Measurements from ENCODE around the gene XKR7.

Gene XKR7

GRCh38 chr20:32040142-32040953 lies 72.4 kb downstream of the XKR7 start:
- no peak for DNase-seq (ENCODE audit: low read depth, low spot score)

GRCh38 chr20:32045999-32046398 lies 78.0 kb downstream of the XKR7 start:
- no peak for DNase-seq (ENCODE audit: low read depth, low spot score)

GRCh38 chr20:32050324-32050841 lies 82.4 kb downstream of the XKR7 start:
- DNase-seq (ENCODE audit: low read depth, low spot score): no peak

- no peak for DNase-seq (ENCODE audit: low read depth, low spot score)
Measured at GRCh38 chr20:32050851-32051556, 83.1 kb downstream of the XKR7 start.

- no peak for DNase-seq (ENCODE audit: low read depth, low spot score)
Measured at GRCh38 chr20:32051720-32052089, 83.8 kb downstream of the XKR7 start.

- no peak for DNase-seq (ENCODE audit: low read depth, low spot score)
Measured at GRCh38 chr20:32052090-32052777, 84.3 kb downstream of the XKR7 start, which contains the start of gene HCK. HCK (plus strand) TSS chr20:32052242.

GRCh38 chr20:32052778-32053362 lies 84.9 kb downstream of the XKR7 start:
- no peak for DNase-seq (ENCODE audit: low read depth, low spot score)

Data from smooth muscle cell of the brain vasculature (primary cell).